GM04503 (cell line): ENCODE measurements around the gene SLC25A47.
A peak's percentile ranks its signal among the peaks of the same experiment; 100 is the strongest.
"Not testable (repeated sequence)": the region's sequence is repeated elsewhere in the genome, so short reads cannot be mapped to it uniquely, and the experiment has no call there.

Experiments used
- DNase-seq: peaks from one replicate; pipeline ENCODE4 v3.0.0-alpha.2; 2012; ENCODE audit warnings: low read depth

The SLC25A47 gene

DNA sequence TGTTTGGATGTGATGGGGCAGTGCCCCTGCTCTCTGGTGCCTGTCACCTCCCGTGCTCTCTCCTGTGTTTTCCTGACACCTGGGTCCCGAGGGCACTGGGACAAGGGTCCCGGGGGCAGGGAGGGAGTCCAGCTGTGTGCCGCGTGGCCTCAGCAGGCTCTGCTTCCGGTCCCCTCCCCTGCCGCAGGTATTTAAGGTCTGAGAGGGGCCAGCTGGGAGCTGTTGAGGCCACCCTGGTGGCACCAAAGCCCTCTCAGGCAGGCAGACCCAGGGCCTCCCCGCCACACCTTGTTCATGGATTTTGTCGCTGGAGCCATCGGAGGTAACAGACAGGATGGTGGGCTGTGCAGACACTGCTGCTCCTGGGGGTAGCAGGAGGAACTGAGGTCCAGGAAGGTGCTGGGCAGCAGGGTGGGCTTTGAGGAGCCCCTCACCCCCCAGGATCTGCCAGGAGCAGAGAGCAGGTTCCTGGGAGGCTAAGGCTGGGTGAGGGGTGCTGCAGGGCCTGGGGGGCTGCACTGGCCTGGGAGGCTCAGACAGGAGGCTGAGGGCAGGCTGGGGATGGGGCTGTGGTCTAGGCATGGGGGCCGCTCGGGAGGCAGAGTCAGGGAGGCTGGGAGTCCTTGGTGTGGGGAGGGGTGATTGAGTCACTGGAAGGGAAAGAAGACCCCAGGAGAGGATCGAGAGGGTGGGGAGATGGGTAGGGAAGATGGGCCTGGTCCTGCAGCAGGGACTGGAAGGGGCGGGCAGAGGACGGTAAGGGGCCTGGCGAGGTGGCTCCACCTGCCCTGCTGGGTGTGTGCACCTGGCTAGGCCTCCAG, at the start of gene SLC25A47:
Gene SLC25A47, plus strand, starts transcription at position 219 of the 821 bp plus-strand sequence. Its CDS starts 76 bp downstream, at position 295.
- DNase-seq, result no peak

DNA sequence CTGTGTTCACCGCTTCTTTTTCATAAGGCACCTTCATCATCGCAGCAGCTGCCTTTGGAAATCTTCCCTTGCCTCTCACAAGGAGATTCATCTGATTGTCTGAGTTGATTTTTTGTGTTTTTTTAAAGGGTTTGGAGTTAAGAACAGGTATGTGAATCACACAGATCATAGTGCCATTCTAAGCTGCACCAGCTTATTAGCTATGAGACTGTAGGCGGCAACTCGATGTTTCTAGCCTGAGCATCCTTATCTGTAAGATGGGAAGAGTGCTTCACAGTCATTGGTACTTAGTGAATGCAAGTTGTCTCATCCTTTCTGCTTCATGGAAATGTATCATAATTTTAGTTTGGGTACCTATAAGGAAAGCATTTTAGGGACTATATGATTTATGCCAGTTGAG, 48.9 kb upstream of the SLC25A47 start:
- DNase-seq, result no peak

DNA sequence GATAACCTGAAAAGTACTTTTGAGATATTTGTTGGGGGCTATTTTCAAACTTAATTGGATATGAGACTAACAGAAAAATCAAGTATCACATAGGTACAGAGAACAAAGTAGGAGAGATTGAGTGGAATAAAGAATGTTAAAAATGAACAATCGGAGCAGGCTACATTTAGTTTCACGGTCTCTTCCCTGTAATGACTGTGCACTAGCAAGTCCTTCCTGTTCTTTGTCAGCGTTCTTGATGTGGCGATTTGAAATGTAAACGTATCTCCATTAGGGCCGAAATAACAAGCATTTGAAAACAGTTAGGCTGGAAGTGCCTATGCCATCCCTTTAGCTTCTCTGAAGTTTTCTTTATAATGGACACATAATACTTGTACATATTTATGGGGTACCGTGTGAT, 47.9 kb upstream of the SLC25A47 start:
- DNase-seq, result no peak

- peak; percentile 22 for DNase-seq
Measured at GRCh38 chr14:100278702-100279101, 44.4 kb upstream of the SLC25A47 start.

GRCh38 chr14:100279133-100279532, 44.0 kb upstream of the SLC25A47 start:
- DNase-seq, result no peak

DNA sequence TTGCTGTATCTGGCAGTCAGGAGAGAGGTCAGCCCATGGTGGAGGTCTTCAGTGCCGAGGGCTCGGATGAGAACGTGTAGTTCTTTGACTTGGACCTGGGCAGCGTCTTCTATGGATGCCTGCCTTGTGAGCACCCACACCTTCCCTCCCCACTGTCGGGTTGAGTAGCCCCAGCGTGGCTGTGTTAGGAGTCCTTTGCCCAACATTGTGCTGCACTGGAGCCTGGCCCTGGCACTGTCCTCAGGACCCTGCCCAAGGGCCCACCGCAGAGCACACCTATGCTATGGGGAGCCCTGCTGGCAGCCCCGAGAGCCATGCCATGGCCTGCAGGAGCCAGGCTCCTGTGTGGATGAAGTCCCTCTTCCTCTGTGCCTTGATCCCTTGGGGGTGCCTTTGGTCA, 43.6 kb upstream of the SLC25A47 start:
- no peak for DNase-seq

DNA sequence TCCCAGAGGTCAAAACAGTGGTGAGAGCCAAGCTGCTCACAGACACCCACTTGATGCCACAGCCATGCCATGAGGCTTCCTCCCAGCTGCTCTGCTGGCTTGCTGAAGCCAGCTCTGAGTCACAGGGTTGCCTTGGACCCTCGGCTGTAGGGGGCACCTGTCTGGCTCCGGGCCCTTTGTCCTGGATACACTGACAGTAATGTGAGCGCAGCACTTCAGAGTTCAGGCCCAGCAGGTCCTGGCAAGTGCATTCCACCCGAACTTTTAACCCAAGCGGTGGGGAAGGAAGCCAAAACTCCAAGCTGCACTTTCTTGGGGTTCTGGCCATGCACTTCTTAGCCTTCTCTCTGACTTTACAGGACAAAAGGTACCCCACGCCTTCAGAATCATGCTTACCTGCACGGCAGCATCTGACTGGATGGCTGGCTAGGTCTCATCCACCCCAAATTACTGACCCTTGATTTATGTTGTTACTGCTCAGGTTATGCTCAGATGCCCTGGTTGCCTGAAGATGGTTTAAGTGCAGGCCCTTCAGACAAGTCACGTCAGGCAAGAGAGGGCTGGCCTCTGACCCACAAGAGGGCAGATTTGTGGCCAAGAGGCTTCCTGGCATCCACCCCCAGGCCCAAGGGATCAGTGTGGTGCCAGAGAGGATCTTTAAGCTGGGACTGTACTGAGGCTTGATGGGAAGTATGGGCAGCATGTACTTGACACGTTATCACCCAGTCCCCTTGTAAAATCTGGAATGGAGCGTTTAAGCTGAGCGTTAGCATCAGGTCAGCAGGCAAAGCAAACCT, 41.7 kb upstream of the SLC25A47 start:
- no peak for DNase-seq

GRCh38 chr14:100282083-100282350, 41.1 kb upstream of the SLC25A47 start:
- no peak for DNase-seq

- DNase-seq, result no peak
Measured at GRCh38 chr14:100282766-100283419, 40.2 kb upstream of the SLC25A47 start.

DNA sequence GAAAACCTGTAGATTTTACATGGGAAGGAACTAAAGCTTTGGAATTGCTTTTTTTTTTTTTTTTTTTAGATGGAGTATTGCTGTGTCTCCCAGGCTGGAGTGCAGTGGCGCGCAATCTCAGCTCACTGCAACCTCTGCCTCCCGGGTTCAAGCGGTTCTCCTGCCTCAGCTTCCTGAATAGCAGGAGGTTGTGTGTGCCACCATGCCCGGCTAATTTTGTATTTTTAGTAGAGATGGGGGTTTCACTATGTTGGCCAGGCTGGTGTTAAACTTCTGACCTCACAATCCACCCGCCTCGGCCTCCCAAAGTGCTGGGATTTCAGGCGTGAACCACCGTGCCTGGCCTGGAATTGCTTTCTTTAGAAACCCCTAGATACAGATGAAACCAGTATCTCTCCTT, 39.7 kb upstream of the SLC25A47 start:
- not testable (repeated sequence) for DNase-seq

DNA sequence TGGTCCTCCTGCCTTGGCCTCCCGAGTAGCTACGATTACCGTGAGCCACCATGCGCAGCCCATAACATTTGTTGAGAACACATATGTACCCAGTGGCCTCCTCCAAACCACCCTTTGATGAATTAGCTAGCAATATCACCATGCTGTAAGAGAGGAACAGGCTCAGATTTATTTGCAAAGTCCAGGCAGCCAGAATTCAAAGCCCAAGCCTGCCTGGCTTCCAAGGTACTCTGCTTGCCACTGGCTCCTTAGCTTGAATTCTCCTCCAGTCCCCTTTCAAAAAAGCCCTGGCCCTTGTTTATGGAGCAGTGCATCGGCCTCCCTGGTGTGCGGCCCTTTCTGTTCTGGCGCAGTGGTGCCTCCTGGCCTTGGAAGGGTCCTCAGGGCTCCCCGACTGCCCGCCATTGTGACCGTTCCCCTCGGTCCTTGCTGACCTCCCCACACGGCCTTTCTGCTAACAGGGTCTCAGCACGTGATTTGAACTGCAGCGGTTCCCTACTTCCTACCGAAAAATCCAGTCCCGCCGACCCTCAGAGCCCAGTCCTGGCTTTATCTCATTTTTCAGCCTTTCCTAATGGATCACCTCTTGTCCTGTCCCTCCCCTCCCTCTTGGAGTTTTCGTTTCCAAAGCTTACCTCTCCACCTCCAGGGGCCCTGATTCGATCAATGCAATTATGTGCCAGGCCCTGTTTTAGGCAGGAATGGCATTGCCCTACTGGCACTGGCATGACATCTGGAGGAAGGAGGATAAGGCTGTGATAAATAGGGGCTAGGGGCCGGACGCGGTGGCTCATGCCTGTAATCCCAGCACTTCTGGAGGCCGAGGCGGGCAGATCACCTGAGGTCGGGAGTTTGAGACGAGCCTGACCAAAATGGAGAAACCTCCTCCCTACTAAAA, 38.9 kb upstream of the SLC25A47 start:
- no peak for DNase-seq

- DNase-seq, result no peak
Measured at GRCh38 chr14:100285021-100285912, 37.9 kb upstream of the SLC25A47 start.

GRCh38 chr14:100285913-100286400, 37.2 kb upstream of the SLC25A47 start:
- no peak for DNase-seq

- DNase-seq, result no peak
Measured at GRCh38 chr14:100286484-100287191, 36.5 kb upstream of the SLC25A47 start.

DNA sequence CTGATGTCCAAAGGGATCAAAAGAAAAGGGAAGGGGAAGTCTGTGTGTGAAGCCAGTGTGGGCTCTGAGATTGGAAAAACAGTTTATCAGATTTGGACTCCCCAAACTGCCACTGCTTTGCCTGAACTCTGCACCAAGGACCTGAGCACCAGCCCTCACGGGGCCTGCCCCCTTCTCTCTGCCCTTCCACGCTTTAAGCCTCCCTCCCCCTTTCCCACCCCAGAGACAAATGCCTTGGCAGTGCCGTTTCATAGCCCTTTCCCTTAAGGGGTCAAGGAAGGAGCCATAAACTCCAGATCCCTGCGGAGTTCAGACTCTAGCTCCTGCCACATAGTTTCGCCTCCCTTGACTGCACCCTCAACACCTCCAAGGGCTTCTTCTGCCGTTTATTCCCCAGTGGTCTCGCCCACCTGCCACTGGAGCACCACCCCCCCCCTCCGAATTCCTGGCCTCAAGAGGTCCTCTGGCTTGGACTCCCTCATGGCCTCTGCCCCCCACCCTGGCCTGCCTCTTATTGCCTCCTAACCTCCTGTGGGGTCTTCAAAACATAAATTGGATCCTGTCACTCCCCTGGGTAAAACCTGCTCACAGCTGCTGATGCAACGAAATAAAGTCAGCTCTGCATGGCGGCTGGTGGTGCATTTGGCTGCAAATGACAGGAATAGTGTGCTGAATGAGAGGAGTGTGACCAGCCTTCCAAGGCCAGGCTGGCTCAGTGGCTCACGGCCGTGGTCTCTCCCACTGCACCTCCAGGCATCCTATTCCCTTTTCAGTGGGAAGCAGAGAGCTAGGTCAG, 35.7 kb upstream of the SLC25A47 start:
- no peak for DNase-seq

- not testable (repeated sequence) for DNase-seq
Measured at GRCh38 chr14:100287998-100288295, 35.2 kb upstream of the SLC25A47 start.

- DNase-seq, result no peak
Measured at GRCh38 chr14:100288382-100289185, 34.6 kb upstream of the SLC25A47 start.

DNA sequence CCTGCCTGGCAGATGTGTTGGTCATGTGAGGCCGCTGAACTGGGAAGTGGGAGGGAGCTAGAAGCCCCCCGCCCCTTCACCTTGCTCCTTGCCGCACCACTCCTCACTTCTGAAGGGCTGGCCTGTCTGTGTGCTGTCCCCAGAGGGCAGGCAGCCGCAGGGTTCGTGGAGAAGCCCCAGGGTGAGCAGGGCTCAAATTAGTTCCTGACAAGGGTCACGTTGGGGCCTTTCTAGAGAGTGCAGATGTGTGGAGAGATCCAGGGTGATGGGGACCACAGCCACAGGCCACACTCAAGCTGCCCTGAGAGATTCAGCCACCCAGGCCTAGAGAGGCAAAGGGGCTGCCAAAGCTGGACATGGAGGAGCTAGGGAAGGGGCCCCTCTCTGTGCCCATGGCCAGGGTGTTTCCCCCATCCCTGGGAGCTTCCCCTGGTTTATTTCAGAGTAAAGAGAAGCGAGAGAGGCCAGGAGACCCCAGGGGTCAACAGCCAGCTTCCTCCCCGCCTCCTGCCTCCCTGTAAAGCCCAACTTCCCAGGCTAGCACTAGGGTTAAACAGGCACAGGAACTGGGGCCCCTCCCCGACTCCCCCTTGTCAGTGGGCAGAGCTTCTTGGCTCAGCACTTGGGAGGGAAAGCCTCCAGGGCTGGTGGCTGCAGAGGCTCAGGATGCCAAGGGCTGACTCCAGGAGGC, 33.1 kb upstream of the SLC25A47 start:
- DNase-seq, result no peak
